ENCODE data around the gene ABCB10.

- TF ChIP-seq RAD21 (IDR thresholded peaks at IDR 0.05; ENCODE audit: low read depth) (no peak), CREB1 (IDR thresholded peaks at IDR 0.05; ENCODE audit: low read depth) (no peak)
These were observed 13.9 kb downstream of the ABCB10 start for GRCh38 chr1:229544587-229544986.
